Panc1 (cell line): Measurements from ENCODE around the gene MGST1.

Experiments
- POLR2AphosphoS5 ChIP-seq: IDR thresholded peaks from 2 replicates; pipeline ENCODE4 v1.6.1; 2012; ENCODE audit warnings: mild to moderate bottlenecking, low read depth, low read length, moderate library complexity
- TF ChIP-seq, protein P1 (sequence below): fragments of 450-650 bp; IDR thresholded peaks from 2 replicates; pipeline ENCODE4 v1.5.1; 2017; ENCODE audit warnings: mild to moderate bottlenecking

- TF ChIP-seq, protein P1, sequence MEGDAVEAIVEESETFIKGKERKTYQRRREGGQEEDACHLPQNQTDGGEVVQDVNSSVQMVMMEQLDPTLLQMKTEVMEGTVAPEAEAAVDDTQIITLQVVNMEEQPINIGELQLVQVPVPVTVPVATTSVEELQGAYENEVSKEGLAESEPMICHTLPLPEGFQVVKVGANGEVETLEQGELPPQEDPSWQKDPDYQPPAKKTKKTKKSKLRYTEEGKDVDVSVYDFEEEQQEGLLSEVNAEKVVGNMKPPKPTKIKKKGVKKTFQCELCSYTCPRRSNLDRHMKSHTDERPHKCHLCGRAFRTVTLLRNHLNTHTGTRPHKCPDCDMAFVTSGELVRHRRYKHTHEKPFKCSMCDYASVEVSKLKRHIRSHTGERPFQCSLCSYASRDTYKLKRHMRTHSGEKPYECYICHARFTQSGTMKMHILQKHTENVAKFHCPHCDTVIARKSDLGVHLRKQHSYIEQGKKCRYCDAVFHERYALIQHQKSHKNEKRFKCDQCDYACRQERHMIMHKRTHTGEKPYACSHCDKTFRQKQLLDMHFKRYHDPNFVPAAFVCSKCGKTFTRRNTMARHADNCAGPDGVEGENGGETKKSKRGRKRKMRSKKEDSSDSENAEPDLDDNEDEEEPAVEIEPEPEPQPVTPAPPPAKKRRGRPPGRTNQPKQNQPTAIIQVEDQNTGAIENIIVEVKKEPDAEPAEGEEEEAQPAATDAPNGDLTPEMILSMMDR, result no peak
- no peak for TF ChIP-seq POLR2AphosphoS5
Measured at GRCh38 chr12:16349131-16349460, 1.7 kb downstream of the MGST1 start.
